WTC11 (cell line): ENCODE measurements around the gene PLA2G5.

Experiments
- ATF1 ChIP-seq: sonication (generic); formaldehyde crosslinking; IDR thresholded peaks from 2 replicates; pipeline ENCODE4 v1.8.1; 2023; ENCODE audit warnings: mild to moderate bottlenecking, moderate library complexity, missing genetic modification reagents
- ATF3 ChIP-seq: sonication (generic); formaldehyde crosslinking; conservative IDR thresholded peaks from 2 replicates; pipeline ENCODE4 v1.8.1; 2022; ENCODE audit warnings: mild to moderate bottlenecking, missing genetic modification reagents
- CTCF ChIP-seq: fragments of 200-600 bp; IDR thresholded peaks from 2 replicates; pipeline ENCODE4 v1.8.0; 2022; ENCODE audit warnings: antibody characterized with exemption
- ESRRA ChIP-seq: sonication (generic); formaldehyde crosslinking; IDR thresholded peaks from 2 replicates; pipeline ENCODE4 v1.8.1; 2022; ENCODE audit warnings: mild to moderate bottlenecking, missing genetic modification reagents, borderline replicate concordance
- NR2C2 ChIP-seq: sonication (generic); formaldehyde crosslinking; IDR thresholded peaks from 2 replicates; pipeline ENCODE4 v1.8.0; 2022; ENCODE audit warnings: mild to moderate bottlenecking, missing genetic modification reagents
- PREB ChIP-seq: sonication (generic); formaldehyde crosslinking; IDR thresholded peaks from 2 replicates; pipeline ENCODE4 v1.8.1; 2022; ENCODE audit warnings: mild to moderate bottlenecking, missing genetic modification reagents, moderate library complexity, borderline replicate concordance
- TEAD4 ChIP-seq: sonication (generic); formaldehyde crosslinking; IDR thresholded peaks from 2 replicates; pipeline ENCODE4 v1.8.0; 2022; ENCODE audit warnings: mild to moderate bottlenecking, missing genetic modification reagents
- ZBTB21 ChIP-seq: sonication (generic); formaldehyde crosslinking; IDR thresholded peaks from 2 replicates; pipeline ENCODE4 v1.8.1; 2023; ENCODE audit warnings: mild to moderate bottlenecking, missing genetic modification reagents, borderline replicate concordance
- ZNF416 ChIP-seq: fragments of 250-450 bp; sonication (Bioruptor Pico); IDR thresholded peaks from 2 replicates; pipeline ENCODE4 v1.9.0; 2021; ENCODE audit warnings: mild to moderate bottlenecking, inconsistent platforms

GRCh38 chr1:20069874-20070273 lies at the start of gene PLA2G5:
- TF ChIP-seq ESRRA (no peak), CTCF (no peak), NR2C2 (CRISPR knock-in tag) (no peak), ATF1 (CRISPR knock-in tag) (no peak), PREB (CRISPR knock-in tag) (no peak), ATF3 (CRISPR knock-in tag) (no peak), TEAD4 (CRISPR knock-in tag) (no peak), ZBTB21 (CRISPR knock-in tag) (no peak), ZNF416 (CRISPR knock-in tag) (no peak)
